NCI-H82 (cell line): ENCODE results near the gene DCST2.
A peak's percentile ranks its signal among the peaks of the same experiment; 100 is the strongest.

Experiments
- DNase-seq: peaks from one replicate; lab custom pipeline; 2025; lab: John Stamatoyannopoulos, UW

The DCST2 gene

DNA sequence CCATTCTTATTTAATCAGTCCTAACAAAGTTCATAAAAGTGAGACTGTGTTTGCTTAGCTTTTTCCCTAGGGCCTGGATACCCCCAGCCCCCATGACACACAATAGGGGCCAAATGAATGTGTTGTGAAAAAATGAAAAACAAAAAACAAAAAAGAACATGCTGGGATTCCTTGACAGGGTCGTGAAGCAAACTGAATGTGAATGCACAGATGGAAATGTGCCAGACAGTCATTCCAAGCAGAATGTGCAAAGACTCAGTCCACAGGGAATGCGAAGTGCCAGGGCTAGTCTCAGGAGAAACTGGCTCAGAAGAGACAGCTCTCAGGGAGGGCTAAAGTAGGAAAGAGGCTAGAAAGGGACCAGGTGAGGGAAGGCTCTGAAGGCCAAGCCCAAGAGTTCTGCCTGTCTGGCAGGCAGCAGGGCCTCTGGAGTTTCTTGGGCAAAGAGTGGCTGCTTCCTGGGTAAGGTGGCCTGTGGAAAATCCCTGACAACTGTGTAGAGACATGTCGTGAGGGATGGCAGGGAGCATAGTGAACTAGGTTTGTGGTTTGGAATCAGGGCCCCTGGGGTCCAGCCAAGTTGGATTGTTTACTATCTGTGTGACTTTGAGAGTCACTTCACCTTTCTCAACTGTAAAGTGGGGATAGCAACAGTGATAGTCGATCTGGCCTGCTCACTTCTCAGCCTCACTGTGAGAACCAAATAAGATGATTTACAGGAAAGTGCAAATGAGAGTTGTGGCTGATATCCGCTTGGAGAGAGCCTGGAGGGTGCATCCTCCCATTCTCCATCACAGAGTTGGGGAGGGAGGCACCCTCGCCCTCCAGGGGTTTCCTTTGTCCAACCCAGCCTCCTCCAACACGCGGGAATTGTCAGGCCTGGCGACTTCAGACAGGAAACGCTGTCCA lies 16.3 kb upstream of the DCST2 start:
- DNase-seq, result no peak

GRCh38 chr1:155048449-155049334 lies 15.1 kb upstream of the DCST2 start:
- peak; percentile 42 for DNase-seq

DNA sequence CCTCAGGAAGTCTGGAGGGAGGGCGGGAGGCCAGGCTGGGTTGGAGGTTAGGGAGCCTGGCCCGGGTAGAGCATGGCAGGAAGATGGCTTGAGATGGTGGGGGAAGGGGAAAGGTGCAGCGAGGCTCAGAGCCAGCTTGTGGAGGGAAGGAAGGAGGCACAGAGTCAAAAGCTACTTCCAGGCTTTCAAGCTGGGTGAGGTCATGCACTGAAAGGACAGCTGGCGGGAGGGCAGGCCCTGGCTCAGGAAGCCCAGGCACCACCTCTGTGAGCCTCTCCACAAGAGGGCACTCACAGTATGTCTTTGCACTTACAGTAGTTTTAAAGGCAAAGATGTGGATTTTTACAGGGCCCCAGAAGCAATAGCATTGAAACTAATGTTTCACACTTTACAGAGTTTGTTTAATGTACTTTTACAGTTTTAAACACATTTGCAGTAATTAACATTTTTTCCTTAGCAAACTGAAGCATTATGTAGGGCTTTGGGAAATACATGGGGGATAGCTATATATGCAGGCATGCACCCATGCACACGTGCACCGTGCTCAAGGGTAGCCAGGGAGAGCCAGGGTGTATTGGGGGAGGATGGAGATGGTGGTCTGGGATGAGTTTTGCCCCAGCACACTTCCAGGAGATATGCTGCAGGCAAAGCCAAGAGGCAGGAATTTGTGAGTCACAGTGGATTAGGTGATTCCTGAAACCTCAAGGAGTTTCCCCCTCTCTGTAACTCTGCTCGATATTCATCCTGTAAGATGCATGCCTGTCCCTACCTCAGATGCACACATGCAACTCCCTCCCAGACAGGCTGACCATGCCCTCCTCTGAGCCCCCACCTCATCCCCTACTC lies 11.5 kb upstream of the DCST2 start:
- peak; percentile 90 for DNase-seq

DNA sequence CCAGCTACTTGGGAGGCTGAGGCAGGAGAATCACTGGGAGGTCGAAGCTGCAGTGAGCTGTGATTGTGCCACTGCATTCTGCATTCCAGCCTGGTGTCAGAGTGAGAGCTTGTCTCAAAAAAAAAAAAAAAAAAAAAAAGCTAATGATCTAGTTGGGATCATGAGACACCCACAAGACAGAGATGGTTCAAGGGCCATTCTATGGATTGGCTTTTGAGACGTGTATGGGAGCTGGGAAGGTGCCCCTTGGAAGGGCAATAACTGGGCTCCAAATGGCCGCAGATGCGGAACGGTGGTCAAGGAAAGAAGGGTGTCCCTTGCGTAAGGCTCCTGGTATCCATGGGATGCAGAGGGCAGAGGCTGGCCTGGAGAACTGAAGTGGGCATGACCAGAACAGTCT lies 10.8 kb upstream of the DCST2 start:
- no peak for DNase-seq

DNA sequence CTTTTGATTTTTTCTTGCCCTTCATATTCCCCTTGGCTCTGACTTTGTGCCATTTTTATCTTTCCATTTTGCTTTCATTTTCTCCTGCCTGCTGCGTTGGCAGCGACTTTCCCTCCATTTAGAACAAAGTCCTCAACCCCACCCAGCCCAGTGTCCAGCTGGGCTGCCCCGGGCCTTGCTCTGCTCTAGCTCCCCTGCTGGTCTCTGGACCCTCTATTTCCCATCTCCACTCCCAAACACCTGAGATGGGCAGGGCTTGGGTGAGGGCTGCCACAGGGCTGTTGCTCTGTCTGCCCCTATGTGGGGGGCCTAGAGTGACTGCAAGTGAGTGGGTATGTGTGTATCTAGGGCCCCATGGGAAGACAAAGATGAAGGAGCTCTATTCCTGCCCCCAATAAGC lies 10.2 kb upstream of the DCST2 start:
- DNase-seq, result no peak

GRCh38 chr1:155043301-155043702 lies 9.7 kb upstream of the DCST2 start:
- no peak for DNase-seq

DNA sequence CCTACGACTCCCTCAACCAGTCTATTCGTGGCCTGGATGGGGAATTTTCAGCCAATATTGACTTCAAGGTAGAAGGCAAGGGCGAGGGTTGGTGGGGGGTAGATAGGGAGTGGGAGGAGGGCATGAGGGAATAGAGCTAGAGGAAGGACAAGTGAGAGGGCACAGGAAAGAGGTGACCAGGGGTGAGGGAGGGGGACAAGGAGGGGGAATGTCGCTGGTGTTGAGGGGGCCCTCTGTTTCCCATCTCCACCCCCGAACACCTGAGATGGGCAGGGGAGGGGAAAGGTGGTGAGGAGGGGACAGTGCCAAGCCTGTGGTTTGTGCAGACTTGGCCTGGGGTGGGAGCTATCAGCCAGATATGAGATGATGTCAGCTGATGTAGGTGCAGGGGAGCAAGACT lies 9.2 kb upstream of the DCST2 start:
- DNase-seq, result no peak

- no peak for DNase-seq
Observed at GRCh38 chr1:155040358-155041093, 6.9 kb upstream of the DCST2 start.

DNA sequence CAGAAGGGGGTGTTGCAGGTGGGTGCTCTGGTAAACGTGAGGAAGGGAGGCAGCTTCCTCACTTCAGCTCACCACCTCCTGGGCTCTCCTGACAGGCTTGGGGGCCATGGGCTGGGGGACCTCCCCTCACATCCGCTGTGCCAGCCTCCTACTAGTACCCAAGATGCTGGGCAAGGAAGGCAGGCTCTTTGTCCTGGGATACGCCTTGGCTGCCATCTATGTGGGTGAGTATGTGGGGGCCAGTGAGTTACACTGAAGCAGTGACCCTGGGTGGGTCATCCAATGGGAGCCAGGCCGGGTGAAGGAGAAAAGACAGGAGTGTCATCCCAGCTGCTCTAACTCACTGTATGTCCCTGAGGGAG lies 5.7 kb upstream of the DCST2 start:
- no peak for DNase-seq

- no peak for DNase-seq
Observed at GRCh38 chr1:155038602-155039307, 5.2 kb upstream of the DCST2 start.

DNA sequence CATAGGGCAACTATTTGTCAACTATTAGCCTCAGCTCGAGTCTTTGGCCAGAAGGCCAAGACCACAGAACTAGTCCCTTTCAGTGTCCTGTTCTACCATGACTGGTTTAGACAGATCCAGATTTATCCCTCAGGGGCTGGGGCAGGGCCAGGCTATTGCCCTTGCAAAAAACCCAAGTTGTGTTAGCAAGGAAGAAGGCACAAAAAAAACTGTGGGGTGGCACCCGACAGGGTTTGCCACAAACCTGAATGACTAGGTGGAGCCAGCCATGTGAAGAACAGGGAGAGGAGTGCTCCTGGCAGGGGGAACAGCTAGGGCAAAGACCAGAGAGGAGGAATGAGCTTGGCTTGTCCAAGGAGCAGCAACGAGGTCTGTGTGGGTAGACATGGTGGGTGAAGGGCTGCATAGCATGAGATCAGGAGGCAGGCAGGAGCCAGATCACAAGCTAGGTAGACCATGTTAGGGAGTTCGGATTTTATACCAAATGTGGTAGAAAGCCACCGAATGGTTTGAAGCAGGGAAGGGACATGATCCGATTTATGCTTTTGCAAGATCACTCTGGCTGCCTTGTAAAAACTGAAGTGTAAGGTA lies 4.4 kb upstream of the DCST2 start:
- DNase-seq, result no peak

- DNase-seq, result no peak
Observed at GRCh38 chr1:155037043-155037442, 3.5 kb upstream of the DCST2 start.

- no peak for DNase-seq
Observed at GRCh38 chr1:155035936-155036335, 2.4 kb upstream of the DCST2 start.

DNA sequence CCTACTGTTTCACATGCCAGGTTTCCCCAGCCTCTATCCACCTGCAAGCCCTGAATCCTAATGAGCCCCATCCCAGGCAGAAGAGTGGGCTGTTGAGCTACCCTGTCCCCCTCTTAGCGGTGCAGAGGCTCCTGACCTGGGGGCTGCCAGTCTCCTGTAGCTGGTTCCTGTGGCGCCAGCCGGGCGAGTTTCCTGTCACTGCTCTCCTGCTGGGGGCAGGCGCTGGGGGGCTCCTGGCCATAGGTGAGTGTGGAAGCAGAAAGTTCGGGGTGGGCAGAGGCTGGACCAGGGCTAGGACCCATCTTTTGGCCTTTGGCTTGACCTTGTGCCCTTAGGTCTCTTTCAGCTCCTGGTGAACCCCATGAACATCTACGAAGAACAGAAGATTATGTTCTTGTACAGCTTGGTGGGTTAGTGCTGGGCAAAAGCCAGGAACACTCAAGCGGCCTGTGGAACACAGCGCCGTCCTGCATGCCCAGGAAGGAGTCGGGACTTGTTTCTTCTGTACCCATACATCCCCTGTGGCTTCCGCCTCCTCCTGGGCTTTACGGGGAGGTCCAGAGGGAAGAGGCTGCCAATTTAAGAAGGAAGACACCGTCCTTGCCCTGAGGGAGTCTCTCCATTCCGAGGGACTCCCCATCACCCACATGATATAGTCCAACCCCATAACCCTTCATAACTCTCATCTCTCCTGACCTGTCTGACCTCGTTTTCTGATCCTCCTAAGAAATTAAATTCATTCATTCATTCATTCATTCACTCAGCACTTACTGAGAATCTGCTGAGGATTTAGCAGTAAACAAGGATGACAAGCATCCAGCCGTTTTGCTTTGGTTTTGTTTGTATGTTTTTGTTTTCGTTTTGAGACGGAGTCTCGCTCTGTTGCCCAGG lies 982 bp upstream of the DCST2 start:
- no peak for DNase-seq

DNA sequence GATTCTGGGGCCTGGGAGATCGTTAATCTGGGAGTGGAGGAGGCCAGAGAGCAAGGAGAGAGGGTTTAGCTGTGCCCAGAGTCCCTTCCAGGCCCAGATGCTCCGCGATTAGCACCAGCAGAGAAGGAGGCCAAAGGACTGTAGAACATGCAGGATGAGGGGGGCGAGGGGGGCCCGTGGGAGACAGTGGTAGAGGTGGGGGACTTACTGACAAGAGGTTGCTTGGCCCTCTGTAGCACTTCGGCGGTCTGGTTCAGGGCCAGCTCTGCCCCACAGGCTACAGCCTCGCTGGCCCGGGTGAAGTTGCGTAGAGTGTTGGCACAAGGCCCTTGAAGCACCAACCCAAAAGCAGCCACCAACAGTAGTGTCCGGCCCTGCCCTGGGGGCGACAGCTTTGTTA lies 695 bp downstream of the DCST2 start:
- DNase-seq, result no peak

GRCh38 chr1:155030899-155031298 lies 2.7 kb downstream of the DCST2 start:
- DNase-seq, result no peak

DNA sequence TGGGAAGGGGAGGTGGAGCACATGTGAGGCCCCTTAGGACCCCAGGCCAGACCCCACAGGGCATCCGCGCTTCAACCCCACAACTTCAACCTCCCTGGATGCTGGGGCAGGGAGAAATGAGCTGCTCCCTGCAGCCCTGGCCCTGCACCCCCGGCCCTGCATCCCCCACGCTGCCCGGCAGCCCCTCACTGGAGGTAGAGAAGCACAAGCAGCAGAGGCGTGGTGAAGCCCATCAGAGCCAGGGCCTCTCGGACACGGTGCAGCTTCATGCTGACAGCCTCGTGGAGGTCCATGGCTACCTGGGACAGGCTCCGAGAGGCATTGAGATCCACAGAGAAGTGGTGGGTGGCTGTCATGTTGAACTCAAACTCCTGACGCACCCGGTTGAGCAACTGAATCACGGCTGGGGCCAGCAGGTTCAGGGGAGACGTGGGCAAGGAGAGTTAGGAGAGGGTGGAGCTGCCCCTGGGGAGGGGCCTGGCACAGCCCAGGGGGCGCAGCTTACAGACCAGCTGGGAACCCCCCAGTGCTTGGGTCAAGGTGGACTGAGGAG lies 3.3 kb downstream of the DCST2 start:
- no peak for DNase-seq

DNA sequence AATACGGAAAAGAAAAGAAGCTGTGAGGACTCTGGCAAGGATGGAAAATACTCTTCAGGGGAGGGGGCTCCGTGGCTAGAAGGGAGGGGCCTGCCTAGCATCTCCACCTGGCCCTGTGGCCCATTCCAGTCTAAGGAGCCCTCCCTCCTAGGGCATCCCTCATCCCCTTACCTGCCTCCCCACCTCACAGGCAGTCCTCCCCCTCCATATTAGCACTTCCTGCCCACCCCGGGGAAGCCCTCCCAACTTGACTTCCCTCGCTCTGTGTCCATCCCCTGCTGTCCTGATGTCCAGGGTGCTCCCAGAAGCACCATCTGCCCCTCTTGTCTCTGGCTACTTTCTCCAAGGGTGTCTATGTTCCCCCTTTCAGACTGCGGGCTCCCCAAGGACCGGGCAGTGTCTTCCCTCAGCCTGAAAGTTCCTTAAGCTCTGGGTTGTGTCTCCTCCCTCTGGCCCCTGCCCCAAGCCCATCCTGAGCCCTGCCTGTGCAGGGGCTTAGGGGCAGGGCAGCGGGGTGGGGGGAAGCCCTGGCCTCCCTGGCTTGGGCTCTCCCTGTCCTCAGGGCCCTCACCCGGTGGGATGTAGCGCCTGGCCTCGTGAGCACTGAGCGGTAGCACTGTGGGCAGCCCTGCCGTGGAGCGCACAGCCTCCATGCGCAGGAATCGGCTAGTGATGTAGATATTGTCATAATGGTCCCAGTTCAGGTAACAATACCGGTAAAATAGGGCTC lies 3.9 kb downstream of the DCST2 start:
- DNase-seq, result no peak
